Naive thymus-derived CD4-positive, alpha-beta T cell (primary cell): Measurements from ENCODE around the gene SHB. TPM values are rescaled to one million over a fixed set of nuclear protein-coding genes. Genes with fewer than 3 reads are reported as not detected.

Experiments
- ATAC-seq: fragments of 150-1000 bp; cut with Tn5 transposase; 2 replicates; pipeline ENCODE4 v1.10.0; 2021; ENCODE audit warnings: mild to moderate bottlenecking, moderate library complexity
- CTCF ChIA-PET: fragments of 350-600 bp; sonication (Branson Sonifier 250); formaldehyde crosslinking; loops from one replicate; lab custom pipeline; 2021; ENCODE audit warnings: antibody characterized with exemption; lab: Charles Lee
- POLR2A ChIA-PET: fragments of 350-600 bp; sonication (Branson Sonifier 250); formaldehyde crosslinking; loops from one replicate; lab custom pipeline; 2021; ENCODE audit warnings: antibody characterized with exemption, inconsistent platforms; lab: Charles Lee
- DNase-seq, 9 donors: peaks; one replicate each; pipeline versions ENCODE4 v3.0.0 to v3.0.0-alpha.2; 2020 to 2022; ENCODE audit warnings: mixed read lengths in 1 of 9
- H3K27ac ChIP-seq: one replicate; pipeline ENCODE4 v1.7.0; 2013; ENCODE audit warnings: mild to moderate bottlenecking, low read depth, low read length, moderate library complexity
- H3K27me3 ChIP-seq, 2 donors: one replicate each; pipeline ENCODE4 v1.7.0; 2013; ENCODE audit warnings: low read length in 2 of 2, mild to moderate bottlenecking in 2 of 2, moderate library complexity in 2 of 2; ENCODE audit not compliant: control insufficient read depth in 2 of 2, insufficient read depth in 2 of 2
- H3K36me3 ChIP-seq, 3 experiments: 1 replicate in 2 of 3; 2 replicates in 1 of 3; pipeline ENCODE4 v1.7.0; 2013; ENCODE audit warnings: low read length in 3 of 3, mild to moderate bottlenecking in 3 of 3, moderate library complexity in 1 of 3; ENCODE audit not compliant: insufficient read depth in 3 of 3, control insufficient read depth in 2 of 3
- H3K4me1 ChIP-seq, 2 donors: one replicate each; pipeline ENCODE4 v1.7.0; 2013; ENCODE audit warnings: low read length in 2 of 2, mild to moderate bottlenecking in 2 of 2, moderate library complexity in 1 of 2; ENCODE audit not compliant: control insufficient read depth in 2 of 2, insufficient read depth in 2 of 2
- H3K4me3 ChIP-seq: 2 replicates; pipeline ENCODE4 v1.7.0; 2013; ENCODE audit warnings: mild to moderate bottlenecking, low read length
- H3K9me3 ChIP-seq, 3 experiments: 1 replicate in 2 of 3; 2 replicates in 1 of 3; pipeline ENCODE4 v1.7.0; 2013; ENCODE audit warnings: low read length in 3 of 3; ENCODE audit not compliant: control insufficient read depth in 2 of 3
- H3K27ac Mint-ChIP-seq, 9 donors: one replicate each; pipeline ENCODE4 v1.8.0; 2020 to 2022; ENCODE audit warnings: mixed read lengths in 9 of 9, mild to moderate bottlenecking in 8 of 9, moderate library complexity in 5 of 9, inconsistent platforms in 2 of 9
- H3K27me3 Mint-ChIP-seq, 5 donors: one replicate each; pipeline ENCODE4 v1.8.0; 2021 to 2022; ENCODE audit warnings: mixed read lengths in 5 of 5, mild to moderate bottlenecking in 1 of 5
- H3K36me3 Mint-ChIP-seq, 5 donors: one replicate each; pipeline ENCODE4 v1.8.0; 2020 to 2022; ENCODE audit warnings: mixed read lengths in 5 of 5, mild to moderate bottlenecking in 3 of 5, inconsistent platforms in 1 of 5
- H3K4me1 Mint-ChIP-seq, 7 donors: one replicate each; pipeline ENCODE4 v1.8.0; 2020 to 2022; ENCODE audit warnings: mixed read lengths in 7 of 7, mild to moderate bottlenecking in 3 of 7, inconsistent platforms in 1 of 7
- H3K4me3 Mint-ChIP-seq, 10 donors: one replicate each; pipeline ENCODE4 v1.8.0; 2020 to 2022; ENCODE audit warnings: mild to moderate bottlenecking in 10 of 10, mixed read lengths in 10 of 10, moderate library complexity in 6 of 10, inconsistent platforms in 2 of 10
- H3K9me3 Mint-ChIP-seq, 11 donors: one replicate each; pipeline ENCODE4 v1.8.0; 2020 to 2022; ENCODE audit warnings: mixed read lengths in 11 of 11, mild to moderate bottlenecking in 4 of 11, inconsistent platforms in 1 of 11, moderate library complexity in 1 of 11
- intact Hi-C, 2 donors: fragments of 100-400 bp; cut with micrococcal nuclease; formaldehyde crosslinking; loops; one replicate each; pipeline ENCODE4 v1.15.1; 2023
- polyA plus RNA-seq, 2 donors: library from polyadenylated mRNA; unstranded; fragments of 300-500 nt; fragmentation: Illumina TruSeq; gene quantifications; one replicate each; pipeline ENCODE4 v1.2.3, GENCODE V29; 2021
- total RNA-seq, 6 experiments: library from RNA in 5 of 6; stranded (reverse) in 5 of 6; gene quantifications; 1 replicate in 5 of 6; 2 replicates in 1 of 6; pipeline ENCODE4 v1.2.3 and lab custom pipeline; 2021 to 2026

The SHB gene
- total and polyA plus RNA-seq, 7 experiments from 2014 or later = 0.15 to 2.0 (median 0.68) TPM

DNA sequence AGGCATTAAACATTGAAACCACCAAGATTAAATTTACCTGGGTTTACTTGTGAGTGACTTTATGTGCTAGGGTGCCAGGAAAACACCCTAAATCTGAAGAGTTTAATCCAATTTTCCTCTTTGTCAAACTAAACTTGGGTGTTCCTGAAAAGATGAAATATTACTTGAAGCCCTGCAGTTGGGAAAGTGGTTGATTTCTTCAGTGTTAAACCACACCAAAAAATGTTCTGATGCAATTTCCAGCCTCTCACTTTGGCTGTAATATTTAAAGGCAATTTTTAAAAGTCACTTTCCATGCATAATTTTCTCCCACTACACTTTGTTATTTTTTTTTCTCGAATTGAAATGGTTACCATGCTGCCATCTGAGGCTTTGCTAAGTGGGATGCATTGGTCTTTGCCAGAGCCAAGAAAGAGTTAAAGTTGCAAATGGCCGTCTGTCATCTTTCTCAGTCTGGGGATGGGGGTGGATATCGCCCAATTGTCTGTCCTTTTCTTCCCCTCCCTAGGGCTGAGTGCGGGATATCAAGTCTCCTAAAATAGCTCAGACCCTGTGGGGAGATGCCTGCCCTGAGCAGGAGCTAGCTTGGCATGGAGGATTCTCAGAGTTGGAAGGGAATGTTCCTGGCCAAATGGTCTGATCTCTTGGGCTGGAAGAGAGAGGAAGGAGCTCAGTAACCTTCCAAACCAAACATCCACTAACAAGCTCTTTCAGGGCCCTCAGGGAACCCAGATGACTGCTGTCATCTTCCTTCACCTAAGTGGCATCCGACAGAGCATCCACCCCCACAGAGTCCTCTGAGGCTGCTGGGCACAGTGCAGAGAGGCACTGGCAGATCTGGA, 13.6 kb upstream of the SHB start:
- Mint-ChIP-seq H3K4me1 (peaks cover 0 to 4% (median 0%) of the 10 kb centered on the region in 7 donors), H3K27me3 (peaks cover 13 to 26% (median 25%) of the 10 kb centered on the region in 5 donors), H3K9me3 (no peaks in the 10 kb centered on the region), H3K4me3 (no peak overlapping the region), H3K36me3 (peaks cover 0 to 7% (median 0%) of the 10 kb centered on the region in 5 donors), H3K27ac (no peak overlapping the region)
- intact Hi-C loops = no loop called here
- ChIA-PET CTCF (no interaction called here), POLR2A (interaction anchor here (0.6 kb wide), 1 partner anchor 12 kb away, joined by 3 read pairs; no protein-coding TSS in a partner anchor)
- Histone ChIP-seq H3K27ac (no peak overlapping the region), H3K36me3 (no peaks in the 10 kb centered on the region), H3K4me3 (no peak overlapping the region), H3K4me1 (no peaks in the 10 kb centered on the region), H3K9me3 (no peaks in the 10 kb centered on the region), H3K27me3 (no peaks in the 10 kb centered on the region)
- DNase-seq = no peak
- ATAC-seq = no peak

DNA sequence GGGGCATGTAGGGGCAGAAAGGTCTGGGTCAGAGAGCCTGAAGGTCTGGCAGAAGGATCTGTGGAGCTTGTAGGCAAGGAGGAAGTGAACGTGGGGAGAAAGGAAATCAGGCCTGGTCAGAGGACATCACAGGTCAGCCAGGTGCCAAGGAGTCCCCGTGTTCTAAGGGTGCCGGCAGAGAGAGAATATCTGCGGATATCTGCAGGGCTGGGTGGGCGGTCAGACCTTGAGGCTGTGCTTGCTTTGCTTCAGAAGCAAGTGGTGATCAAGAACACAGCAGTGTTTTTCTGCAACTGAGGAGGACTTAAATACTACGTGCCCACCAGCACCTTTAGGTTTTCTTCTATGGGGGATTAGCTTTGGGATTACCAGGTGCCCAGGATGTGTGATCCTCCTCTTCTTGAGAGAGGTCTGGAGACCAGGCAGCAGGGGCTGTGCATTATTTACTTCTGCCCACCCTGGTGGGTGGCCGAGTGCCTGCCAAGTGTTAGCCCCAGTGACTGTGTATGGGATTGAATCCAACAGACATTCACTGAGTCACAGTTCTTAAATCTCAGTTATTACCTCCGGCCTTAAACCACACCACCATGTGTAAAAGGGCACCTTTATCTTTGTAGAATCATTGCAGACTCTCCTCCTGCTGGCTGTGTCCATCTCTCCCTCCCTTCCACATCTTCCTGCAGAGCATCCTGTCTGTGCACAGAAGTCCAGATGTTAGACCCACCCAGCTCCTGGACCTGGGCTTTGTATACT, 12.5 kb upstream of the SHB start:
- Histone ChIP-seq H3K9me3 (no peaks in the 10 kb centered on the region), H3K27ac (no peak overlapping the region), H3K4me1 (no peaks in the 10 kb centered on the region), H3K4me3 (no peak overlapping the region), H3K36me3 (no peaks in the 10 kb centered on the region), H3K27me3 (no peaks in the 10 kb centered on the region)
- DNase-seq (no peak), ATAC-seq (no peak)
- POLR2A ChIA-PET = no interaction called here
- peaks cover 0 to 8% (median 3%) of the 10 kb centered on the region in 7 donors for H3K4me1 Mint-ChIP-seq
- peaks cover 0 to 1% (median 0%) of the 10 kb centered on the region in 11 donors for H3K9me3 Mint-ChIP-seq
- peaks cover 16 to 36% (median 32%) of the 10 kb centered on the region in 5 donors for H3K27me3 Mint-ChIP-seq
- peaks cover 0 to 7% (median 0%) of the 10 kb centered on the region in 5 donors for H3K36me3 Mint-ChIP-seq
- CTCF ChIA-PET = no interaction called here
- intact Hi-C loops = no loop called here
- H3K27ac Mint-ChIP-seq = no peak overlapping the region
- no peak overlapping the region for H3K4me3 Mint-ChIP-seq

DNA sequence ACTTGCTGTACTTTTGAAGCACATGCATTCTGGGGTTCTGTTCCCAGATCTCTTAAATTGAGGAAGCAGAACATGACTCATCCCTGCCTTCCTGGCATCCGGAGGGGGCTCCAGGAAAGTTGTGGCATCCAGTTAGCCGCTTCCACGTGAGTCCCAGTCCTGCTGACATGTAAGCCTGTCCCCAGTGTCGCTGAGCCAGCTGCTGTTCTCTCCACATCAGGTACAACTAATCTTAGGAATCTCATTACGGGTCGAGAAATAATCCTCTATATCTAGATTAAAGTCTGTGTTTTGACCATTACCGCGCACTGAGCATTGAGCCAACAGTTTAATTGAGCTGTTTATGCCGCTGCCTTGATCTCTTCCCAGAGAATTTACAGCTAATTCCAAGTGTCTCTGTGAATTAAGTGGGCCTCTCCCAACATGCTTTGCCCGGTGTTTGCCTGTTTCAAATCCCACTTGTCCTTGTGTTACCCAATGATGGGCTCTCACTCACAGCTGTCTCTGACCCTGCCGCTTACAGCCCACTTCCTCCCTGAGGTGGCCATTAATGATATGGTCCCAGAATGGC, 10.5 kb upstream of the SHB start:
- H3K27me3 ChIP-seq = no peaks in the 10 kb centered on the region
- H3K9me3 ChIP-seq = no peaks in the 10 kb centered on the region
- H3K4me3 ChIP-seq = no peak overlapping the region
- Mint-ChIP-seq H3K36me3 (peaks cover 0 to 7% (median 0%) of the 10 kb centered on the region in 5 donors), H3K27me3 (peaks cover 9 to 31% (median 29%) of the 10 kb centered on the region in 5 donors), H3K27ac (no peak overlapping the region), H3K4me3 (no peak overlapping the region), H3K9me3 (peaks cover 0 to 2% (median 0%) of the 10 kb centered on the region in 11 donors), H3K4me1 (peaks cover 0 to 9% (median 4%) of the 10 kb centered on the region in 7 donors)
- no peaks in the 10 kb centered on the region for H3K4me1 ChIP-seq
- ATAC-seq (no peak), DNase-seq (no peak)
- POLR2A ChIA-PET = no interaction called here
- no peaks in the 10 kb centered on the region for H3K36me3 ChIP-seq
- intact Hi-C loops = no loop called here
- CTCF ChIA-PET = interaction anchor here (1.6 kb wide), 1 partner anchor 8 kb away, joined by 4 read pairs; no protein-coding TSS in a partner anchor
- H3K27ac ChIP-seq = no peak overlapping the region

DNA sequence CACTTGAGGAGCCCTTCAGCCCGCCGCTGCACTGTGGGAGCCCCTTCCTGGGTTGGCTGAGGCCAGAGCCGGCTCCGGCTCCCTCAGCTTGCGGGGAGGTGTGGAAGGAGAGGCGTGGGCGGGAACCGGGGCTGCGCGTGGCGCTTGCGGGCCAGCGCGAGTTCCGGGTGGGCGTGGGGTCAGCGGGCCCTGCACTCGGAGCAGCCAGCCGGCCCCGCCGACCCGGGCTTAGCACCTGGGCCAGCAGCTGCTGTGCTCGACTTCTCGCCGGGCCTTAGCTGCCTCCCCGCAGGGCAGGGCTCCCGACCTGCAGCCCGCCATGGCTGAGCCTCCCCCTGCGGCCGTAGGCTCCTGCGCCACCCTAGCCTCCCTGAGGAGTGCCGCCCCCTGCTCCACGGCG, 6.2 kb upstream of the SHB start:
- Histone ChIP-seq H3K27ac (no peak overlapping the region), H3K27me3 (no peaks in the 10 kb centered on the region), H3K4me3 (no peak overlapping the region), H3K36me3 (no peaks in the 10 kb centered on the region), H3K9me3 (no peaks in the 10 kb centered on the region), H3K4me1 (peaks cover 0 to 8% of the 10 kb centered on the region in 2 donors)
- peaks cover 23 to 29% (median 26%) of the 10 kb centered on the region in 5 donors for H3K27me3 Mint-ChIP-seq
- H3K4me3 Mint-ChIP-seq = no peak overlapping the region
- H3K27ac Mint-ChIP-seq = no peak overlapping the region
- H3K9me3 Mint-ChIP-seq = peaks cover 0 to 2% (median 0%) of the 10 kb centered on the region in 11 donors
- H3K36me3 Mint-ChIP-seq = peaks cover 0 to 7% (median 0%) of the 10 kb centered on the region in 5 donors
- H3K4me1 Mint-ChIP-seq = peaks cover 3 to 22% (median 13%) of the 10 kb centered on the region in 7 donors
- intact Hi-C loops = no loop called here
- DNase-seq (no peak), ATAC-seq (no peak)
- ChIA-PET CTCF (interaction anchor here (0.6 kb wide), 1 partner anchor 63 kb away, joined by 5 read pairs; no protein-coding TSS in a partner anchor), POLR2A (no interaction called here)

DNA sequence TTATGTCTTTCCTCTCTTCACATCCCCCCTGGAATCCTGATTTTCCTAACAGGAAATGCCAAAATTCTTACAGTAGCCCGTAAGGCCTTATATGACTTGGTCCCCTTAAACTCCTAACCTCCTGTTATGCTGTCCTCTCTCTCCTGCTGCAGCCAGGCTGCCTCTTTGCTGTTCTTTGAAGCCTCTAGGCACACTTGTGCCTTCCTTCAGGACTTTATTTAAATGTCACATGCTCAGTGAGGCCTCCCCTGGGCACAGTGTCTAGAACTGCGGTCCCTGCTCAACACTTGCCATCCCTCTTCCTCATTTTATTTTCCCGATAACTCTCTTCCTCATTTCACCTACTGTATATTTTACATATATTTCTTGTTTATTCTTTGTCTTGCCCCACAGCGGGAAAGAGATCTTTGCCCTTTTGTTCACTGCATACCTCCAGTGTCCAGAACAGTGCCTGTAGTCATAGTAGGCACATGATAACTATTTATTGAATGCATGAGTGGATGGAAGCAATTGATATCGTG, 5.5 kb upstream of the SHB start:
- Mint-ChIP-seq H3K4me3 (no peak overlapping the region), H3K27me3 (peaks cover 18 to 33% (median 20%) of the 10 kb centered on the region in 5 donors), H3K27ac (no peak overlapping the region), H3K9me3 (peaks cover 0 to 2% (median 0%) of the 10 kb centered on the region in 11 donors), H3K4me1 (peaks cover 7 to 26% (median 17%) of the 10 kb centered on the region in 7 donors), H3K36me3 (peaks cover 0 to 7% (median 0%) of the 10 kb centered on the region in 5 donors)
- ATAC-seq = no peak
- no peak for DNase-seq
- Histone ChIP-seq H3K27me3 (no peaks in the 10 kb centered on the region), H3K4me1 (peaks cover 0 to 8% of the 10 kb centered on the region in 2 donors), H3K27ac (no peak overlapping the region), H3K9me3 (no peaks in the 10 kb centered on the region), H3K4me3 (no peak overlapping the region), H3K36me3 (no peaks in the 10 kb centered on the region)
- CTCF ChIA-PET = no interaction called here
- intact Hi-C loops = loop anchor here in 1 of 2 donors (5.0 kb wide), 1 partner anchor 587 kb away; the partner anchor contains the start of gene POLR1E
- POLR2A ChIA-PET = no interaction called here

DNA sequence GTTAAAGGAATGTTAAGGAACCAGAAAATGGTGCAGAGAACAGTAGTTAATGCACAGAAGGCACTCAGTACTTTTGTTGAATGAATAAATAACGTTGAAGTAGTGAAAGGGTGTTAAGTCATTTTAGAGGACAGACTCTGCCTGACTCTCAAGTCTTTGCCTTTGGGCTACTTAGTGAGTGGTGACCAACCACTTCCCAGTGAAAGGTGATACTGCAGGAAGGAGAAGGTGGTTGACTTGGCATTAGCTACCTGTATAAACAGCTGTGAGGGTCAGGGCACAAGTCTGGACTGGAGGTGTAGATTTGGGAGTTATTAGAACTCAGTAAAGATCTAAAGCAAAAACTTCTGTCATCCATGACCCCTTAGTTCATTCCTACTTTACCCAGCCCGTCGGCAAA, 4.9 kb upstream of the SHB start:
- DNase-seq = no peak
- peaks cover 0 to 8% of the 10 kb centered on the region in 2 donors for H3K4me1 ChIP-seq
- peaks cover 0 to 1% (median 0%) of the 10 kb centered on the region in 5 donors for H3K36me3 Mint-ChIP-seq
- no peak overlapping the region for H3K4me3 ChIP-seq
- H3K9me3 ChIP-seq = no peaks in the 10 kb centered on the region
- no peak for ATAC-seq
- peaks cover 12 to 30% (median 14%) of the 10 kb centered on the region in 5 donors for H3K27me3 Mint-ChIP-seq
- H3K27ac Mint-ChIP-seq = no peak overlapping the region
- POLR2A ChIA-PET = no interaction called here
- no peak overlapping the region for H3K4me3 Mint-ChIP-seq
- intact Hi-C loops = loop anchor here in 1 of 2 donors (5.0 kb wide), 1 partner anchor 587 kb away; the partner anchor contains the start of gene POLR1E
- peaks cover 0 to 2% (median 0%) of the 10 kb centered on the region in 11 donors for H3K9me3 Mint-ChIP-seq
- CTCF ChIA-PET = interaction anchor here (1.0 kb wide), 1 partner anchor 160 kb away, joined by 7 read pairs; no protein-coding TSS in a partner anchor
- H3K27me3 ChIP-seq = no peaks in the 10 kb centered on the region
- peaks cover 0 to under 1% (median 0%) of the 10 kb centered on the region in 3 experiments for H3K36me3 ChIP-seq
- no peak overlapping the region for H3K27ac ChIP-seq
- H3K4me1 Mint-ChIP-seq = peaks cover 7 to 27% (median 18%) of the 10 kb centered on the region in 7 donors
